Measurements from ENCODE around the gene RAPGEF2. TPM values are rescaled to one million over a fixed set of nuclear protein-coding genes. Genes with fewer than 3 reads are reported as not detected.

Gene RAPGEF2
- total RNA-seq, 1 experiment from 2014 or later: 29.8 TPM

GRCh38 chr4:159163521-159163920 is 60.6 kb downstream of the RAPGEF2 start:
- no peak overlapping the region for H3K27ac ChIP-seq
- no peak overlapping the region for H3K4me2 ChIP-seq
- BruUV-seq (replicated peaks): no TSS peak
- no peaks in the 10 kb centered on the region for H3K27me3 ChIP-seq (ENCODE audit: insufficient read depth, low read depth)
- ChIA-PET CTCF (no interaction called here), POLR2A (ENCODE audit: unreplicated experiment) (interaction anchor here (0.8 kb wide), 1 partner anchor 170 kb away, joined by 10 read pairs; no protein-coding TSS in a partner anchor)
- H3K9me2 ChIP-seq (ENCODE audit: insufficient read depth): no peaks in the 10 kb centered on the region
- H3F3A ChIP-seq (ENCODE audit: insufficient read depth, low read depth): no peaks in the 10 kb centered on the region
- DNase-seq: no peak
- no peaks in the 10 kb centered on the region for H3K9me3 ChIP-seq (ENCODE audit: insufficient read depth, low read depth)
- no peaks in the 10 kb centered on the region for H3K4me1 ChIP-seq (replicated peaks; ENCODE audit: insufficient read depth)
- H2AFZ ChIP-seq: no peak overlapping the region
- no peak overlapping the region for H3K4me3 ChIP-seq
- no peaks in the 10 kb centered on the region for H3K36me3 ChIP-seq (ENCODE audit: low read depth)
- TF ChIP-seq CTCF (conservative IDR thresholded peaks at IDR 0.05): no peak
- TF ChIP-seq EZH2 (IDR thresholded peaks at IDR 0.05; ENCODE audit: low read depth): no peak
- H3K79me2 ChIP-seq (ENCODE audit: low read depth): peaks cover 34% of the 10 kb centered on the region
- intact Hi-C loops (cut with micrococcal nuclease; ENCODE audit: unreplicated experiment): loop anchor here (5.0 kb wide), 1 partner anchor 46 kb away; no protein-coding TSS in a partner anchor
- no peaks in the 10 kb centered on the region; the same call in none of the 2 replicates for H4K20me1 ChIP-seq (ENCODE audit: insufficient read depth)

GRCh38 chr4:159169404-159170302 is 66.8 kb downstream of the RAPGEF2 start:
- H3K27me3 ChIP-seq (ENCODE audit: insufficient read depth, low read depth): no peaks in the 10 kb centered on the region
- H3K36me3 ChIP-seq (ENCODE audit: low read depth): no peaks in the 10 kb centered on the region
- H3K9me3 ChIP-seq (ENCODE audit: insufficient read depth, low read depth): no peaks in the 10 kb centered on the region
- intact Hi-C loops (cut with micrococcal nuclease; ENCODE audit: unreplicated experiment): no loop called here
- TF ChIP-seq CTCF (conservative IDR thresholded peaks at IDR 0.05): no peak
- no peak for TF ChIP-seq EZH2 (IDR thresholded peaks at IDR 0.05; ENCODE audit: low read depth)
- H4K20me1 ChIP-seq (ENCODE audit: insufficient read depth): no peaks in the 10 kb centered on the region
- ChIA-PET POLR2A (ENCODE audit: unreplicated experiment) (no interaction called here), CTCF (no interaction called here)
- no peak overlapping the region for H2AFZ ChIP-seq
- peaks cover under 1% of the 10 kb centered on the region; the same call in 1 of the 2 replicates for H3F3A ChIP-seq (ENCODE audit: insufficient read depth, low read depth)
- no peak for DNase-seq
- H3K4me2 ChIP-seq: no peak overlapping the region
- peaks cover 4% of the 10 kb centered on the region for H3K4me1 ChIP-seq (replicated peaks; ENCODE audit: insufficient read depth)
- H3K27ac ChIP-seq: no peak overlapping the region
- H3K79me2 ChIP-seq (ENCODE audit: low read depth): peaks cover 47% of the 10 kb centered on the region
- BruUV-seq (replicated peaks): no TSS peak
- no peaks in the 10 kb centered on the region for H3K9me2 ChIP-seq (ENCODE audit: insufficient read depth)
- no peak overlapping the region for H3K4me3 ChIP-seq

- no peak for DNase-seq
- H3K4me2 ChIP-seq: no peak overlapping the region
- peaks cover 16% of the 10 kb centered on the region for H3K4me1 ChIP-seq (replicated peaks; ENCODE audit: insufficient read depth)
- H3K79me2 ChIP-seq (ENCODE audit: low read depth): peaks cover 44% of the 10 kb centered on the region
- H3K27ac ChIP-seq: no peak overlapping the region
- no peaks in the 10 kb centered on the region for H4K20me1 ChIP-seq (ENCODE audit: insufficient read depth)
- H3K27me3 ChIP-seq (ENCODE audit: insufficient read depth, low read depth): no peaks in the 10 kb centered on the region
- H3K36me3 ChIP-seq (ENCODE audit: low read depth): no peaks in the 10 kb centered on the region
- H3K4me3 ChIP-seq: no peak overlapping the region
- intact Hi-C loops (cut with micrococcal nuclease; ENCODE audit: unreplicated experiment): no loop called here
- BruUV-seq (replicated peaks): no TSS peak
- POLR2A ChIA-PET (ENCODE audit: unreplicated experiment): no interaction called here
- H3F3A ChIP-seq (ENCODE audit: insufficient read depth, low read depth): peaks cover 16% of the 10 kb centered on the region
- no peak for TF ChIP-seq EZH2 (IDR thresholded peaks at IDR 0.05; ENCODE audit: low read depth)
- TF ChIP-seq CTCF (conservative IDR thresholded peaks at IDR 0.05): no peak
- no peak overlapping the region for H2AFZ ChIP-seq
- H3K9me2 ChIP-seq (ENCODE audit: insufficient read depth): no peaks in the 10 kb centered on the region
- CTCF ChIA-PET: no interaction called here
- H3K9me3 ChIP-seq (ENCODE audit: insufficient read depth, low read depth): no peaks in the 10 kb centered on the region
Measured at GRCh38 chr4:159171287-159171686, 68.4 kb downstream of the RAPGEF2 start.

Data from PC-9 (cell line).